ENCODE results near the gene ZDBF2. TPM values are rescaled to one million over a fixed set of nuclear protein-coding genes. Genes with fewer than 3 reads are reported as not detected.
"Not testable (repeated sequence)": the region's sequence is repeated elsewhere in the genome, so short reads cannot be mapped to it uniquely, and the experiment has no call there.

Gene ZDBF2
- total RNA-seq, 1 donor from 2014 or later: 35.7 TPM

GRCh38 chr2:206324869-206325268 lies 50.4 kb downstream of the ZDBF2 start:
- no peak for DNase-seq

GRCh38 chr2:206328974-206329373 lies 54.5 kb downstream of the ZDBF2 start:
- DNase-seq: no peak

- no peak for DNase-seq
Observed at GRCh38 chr2:206336861-206337260, 62.4 kb downstream of the ZDBF2 start.

GRCh38 chr2:206337956-206338355 lies 63.5 kb downstream of the ZDBF2 start:
- no peak for DNase-seq

- no peak for DNase-seq
Observed at GRCh38 chr2:206341396-206341795, 66.9 kb downstream of the ZDBF2 start.

GRCh38 chr2:206343144-206343543 lies 68.7 kb downstream of the ZDBF2 start:
- DNase-seq: no peak

- DNase-seq: no peak
Observed at GRCh38 chr2:206343816-206344215, 69.4 kb downstream of the ZDBF2 start.

GRCh38 chr2:206345606-206346005 lies 71.1 kb downstream of the ZDBF2 start:
- no peak for DNase-seq

- DNase-seq: no peak
Observed at GRCh38 chr2:206349375-206349774, 74.9 kb downstream of the ZDBF2 start.

GRCh38 chr2:206352571-206352970 lies 78.1 kb downstream of the ZDBF2 start:
- DNase-seq: no peak

- DNase-seq: no peak
Observed at GRCh38 chr2:206353685-206354084, 79.2 kb downstream of the ZDBF2 start.

- no peak for DNase-seq
Observed at GRCh38 chr2:206354129-206354528, 79.7 kb downstream of the ZDBF2 start.

GRCh38 chr2:206356840-206357239 lies 82.4 kb downstream of the ZDBF2 start:
- not testable (repeated sequence) for DNase-seq

- DNase-seq: not testable (repeated sequence)
Observed at GRCh38 chr2:206360840-206361239, 86.4 kb downstream of the ZDBF2 start.

- DNase-seq: no peak
Observed at GRCh38 chr2:206361407-206362045, 87.1 kb downstream of the ZDBF2 start.

Small RNAs within 50 kb of the gene (small RNA-seq; reads per million reads assigned to genes)
- gene HMGN1P6 (not detected), gene RN7SKP260 (not detected)

Other genes starting within 250 kb of the ZDBF2 start
- gene INO80D, start 188.5 kb upstream of the ZDBF2 start, total RNA-seq: 25.4 TPM
- gene NDUFS1, start 115.2 kb upstream of the ZDBF2 start, total RNA-seq: 127 TPM
- 522 TPM for gene EEF1B2, start 114.8 kb upstream of the ZDBF2 start, total RNA-seq
- 18.9 TPM for gene ADAM23, start 168.9 kb downstream of the ZDBF2 start, total RNA-seq